HG02610 (cell line): ENCODE data around the gene HDX.
"Not testable (repeated sequence)": the region's sequence is repeated elsewhere in the genome, so short reads cannot be mapped to it uniquely, and the experiment has no call there.

ENCODE experiments used
- ATAC-seq: cut with Tn5 transposase; IDR thresholded peaks from one replicate; pipeline ENCODE4 v1.9.1; 2021; ENCODE audit warnings: mild to moderate bottlenecking, moderate library complexity; ENCODE audit not compliant: unreplicated experiment

Gene HDX

GRCh38 chrX:84501798-84502628, at the start of gene HDX:
HDX (minus strand) TSS chrX:84502453; CDS start chrX:84475397, 27,056 bp downstream.
- ATAC-seq: peak; percentile 93

- ATAC-seq: not testable (repeated sequence)
Measured at GRCh38 chrX:84541315-84541714, 39.1 kb upstream of the HDX start.

GRCh38 chrX:84537627-84538026, 35.4 kb upstream of the HDX start:
- ATAC-seq: not testable (repeated sequence)

GRCh38 chrX:84488426-84488825, 13.8 kb downstream of the HDX start:
- no peak for ATAC-seq

- peak; percentile 100 for ATAC-seq
Measured at GRCh38 chrX:84487365-84488353, 14.6 kb downstream of the HDX start.

- ATAC-seq: no peak
Measured at GRCh38 chrX:84479086-84479485, 23.2 kb downstream of the HDX start.

- no peak for ATAC-seq
Measured at GRCh38 chrX:84477114-84477513, 25.1 kb downstream of the HDX start.

GRCh38 chrX:84475596-84475995, 26.7 kb downstream of the HDX start:
- ATAC-seq: no peak

GRCh38 chrX:84475101-84475500, 27.2 kb downstream of the HDX start:
- no peak for ATAC-seq

- ATAC-seq: no peak
Measured at GRCh38 chrX:84469226-84469625, 33.0 kb downstream of the HDX start.

GRCh38 chrX:84467898-84468297, 34.4 kb downstream of the HDX start:
- ATAC-seq: no peak

GRCh38 chrX:84453351-84454246, 48.7 kb downstream of the HDX start:
- no peak for ATAC-seq

GRCh38 chrX:84441143-84441542, 61.1 kb downstream of the HDX start:
- no peak for ATAC-seq

GRCh38 chrX:84415140-84415539, 87.1 kb downstream of the HDX start:
- ATAC-seq: no peak

GRCh38 chrX:84363663-84364062, 138.6 kb downstream of the HDX start:
- peak; percentile 63 for ATAC-seq

- ATAC-seq: no peak
Measured at GRCh38 chrX:84363051-84363450, 139.2 kb downstream of the HDX start.

- ATAC-seq: no peak
Measured at GRCh38 chrX:84362184-84362838, 139.9 kb downstream of the HDX start.

- ATAC-seq: no peak
Measured at GRCh38 chrX:84358271-84358670, 144.0 kb downstream of the HDX start.

- ATAC-seq: no peak
Measured at GRCh38 chrX:84357296-84357695, 145.0 kb downstream of the HDX start.

- no peak for ATAC-seq
Measured at GRCh38 chrX:84340968-84341367, 161.3 kb downstream of the HDX start.
